ENCODE data around the gene HOXD9.
A peak's percentile ranks its signal among the peaks of the same experiment; 100 is the strongest.

HOXD9 gene

DNA sequence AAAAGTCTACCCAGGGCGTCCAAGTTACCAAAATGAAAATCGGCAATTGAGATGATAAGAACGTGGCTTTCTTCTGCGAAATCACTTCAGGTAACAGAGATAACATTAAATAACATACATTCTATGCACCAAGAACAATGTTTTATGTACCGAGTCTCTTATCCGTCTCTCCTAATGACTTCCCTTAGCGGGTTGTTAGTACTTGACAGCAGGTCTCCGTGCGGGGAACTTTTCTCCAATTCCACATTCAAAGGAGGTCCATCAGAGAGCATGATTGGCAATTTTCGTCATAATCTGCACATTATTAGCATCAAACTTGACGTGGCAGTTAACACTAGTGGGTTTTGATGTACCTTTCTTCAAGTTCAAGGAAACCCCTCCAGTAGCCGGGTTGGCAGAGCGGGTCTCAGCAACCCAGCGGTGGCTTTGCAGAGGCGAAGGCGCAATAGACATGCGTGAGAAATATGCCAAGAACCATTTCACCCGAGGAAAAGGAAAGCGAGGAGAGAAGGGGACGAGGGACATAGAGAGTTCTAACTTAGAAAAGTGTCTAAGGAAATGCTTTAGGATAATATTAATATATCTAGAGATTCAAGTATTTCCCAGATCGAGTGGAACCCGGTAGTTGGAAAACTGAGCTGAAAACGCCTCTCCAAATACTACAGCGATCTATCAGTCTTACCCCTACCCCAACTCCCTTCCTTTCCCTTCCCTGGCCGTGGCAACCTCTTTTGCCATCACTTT lies 43.8 kb upstream of the HOXD9 start:
- no peak overlapping the region for H3K27ac ChIP-seq
- TF ChIP-seq, protein P1, sequence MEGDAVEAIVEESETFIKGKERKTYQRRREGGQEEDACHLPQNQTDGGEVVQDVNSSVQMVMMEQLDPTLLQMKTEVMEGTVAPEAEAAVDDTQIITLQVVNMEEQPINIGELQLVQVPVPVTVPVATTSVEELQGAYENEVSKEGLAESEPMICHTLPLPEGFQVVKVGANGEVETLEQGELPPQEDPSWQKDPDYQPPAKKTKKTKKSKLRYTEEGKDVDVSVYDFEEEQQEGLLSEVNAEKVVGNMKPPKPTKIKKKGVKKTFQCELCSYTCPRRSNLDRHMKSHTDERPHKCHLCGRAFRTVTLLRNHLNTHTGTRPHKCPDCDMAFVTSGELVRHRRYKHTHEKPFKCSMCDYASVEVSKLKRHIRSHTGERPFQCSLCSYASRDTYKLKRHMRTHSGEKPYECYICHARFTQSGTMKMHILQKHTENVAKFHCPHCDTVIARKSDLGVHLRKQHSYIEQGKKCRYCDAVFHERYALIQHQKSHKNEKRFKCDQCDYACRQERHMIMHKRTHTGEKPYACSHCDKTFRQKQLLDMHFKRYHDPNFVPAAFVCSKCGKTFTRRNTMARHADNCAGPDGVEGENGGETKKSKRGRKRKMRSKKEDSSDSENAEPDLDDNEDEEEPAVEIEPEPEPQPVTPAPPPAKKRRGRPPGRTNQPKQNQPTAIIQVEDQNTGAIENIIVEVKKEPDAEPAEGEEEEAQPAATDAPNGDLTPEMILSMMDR (conservative IDR thresholded peaks at IDR 0.05), result no peak

DNA sequence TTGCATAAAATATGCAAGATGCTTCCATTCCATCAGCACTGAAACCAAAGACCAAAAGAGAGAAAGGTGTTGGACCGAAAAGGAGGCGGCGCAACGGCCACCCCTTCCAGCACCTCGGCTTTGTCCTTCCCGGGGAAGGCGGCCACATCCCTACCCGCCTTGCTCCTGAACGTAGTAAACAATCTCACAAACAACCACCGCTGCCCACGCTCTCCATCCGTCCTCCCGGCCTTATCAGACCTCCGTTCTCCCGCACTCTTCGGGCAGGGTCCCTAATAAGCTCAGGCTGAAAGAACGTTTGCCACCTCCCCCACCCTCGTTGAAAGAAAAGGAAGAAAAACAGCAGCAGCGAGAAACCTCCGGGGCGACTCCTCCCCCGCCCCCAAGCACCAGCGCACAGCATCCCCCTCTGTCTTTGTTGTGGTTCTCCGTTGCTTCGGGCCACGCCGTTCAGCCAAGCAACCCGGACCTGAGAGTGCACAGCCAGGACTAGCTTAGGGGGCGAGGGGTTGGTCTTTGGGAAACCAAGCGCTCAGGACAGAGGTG lies 43.2 kb upstream of the HOXD9 start:
- TF ChIP-seq, protein P1 (conservative IDR thresholded peaks at IDR 0.05), result no peak

DNA sequence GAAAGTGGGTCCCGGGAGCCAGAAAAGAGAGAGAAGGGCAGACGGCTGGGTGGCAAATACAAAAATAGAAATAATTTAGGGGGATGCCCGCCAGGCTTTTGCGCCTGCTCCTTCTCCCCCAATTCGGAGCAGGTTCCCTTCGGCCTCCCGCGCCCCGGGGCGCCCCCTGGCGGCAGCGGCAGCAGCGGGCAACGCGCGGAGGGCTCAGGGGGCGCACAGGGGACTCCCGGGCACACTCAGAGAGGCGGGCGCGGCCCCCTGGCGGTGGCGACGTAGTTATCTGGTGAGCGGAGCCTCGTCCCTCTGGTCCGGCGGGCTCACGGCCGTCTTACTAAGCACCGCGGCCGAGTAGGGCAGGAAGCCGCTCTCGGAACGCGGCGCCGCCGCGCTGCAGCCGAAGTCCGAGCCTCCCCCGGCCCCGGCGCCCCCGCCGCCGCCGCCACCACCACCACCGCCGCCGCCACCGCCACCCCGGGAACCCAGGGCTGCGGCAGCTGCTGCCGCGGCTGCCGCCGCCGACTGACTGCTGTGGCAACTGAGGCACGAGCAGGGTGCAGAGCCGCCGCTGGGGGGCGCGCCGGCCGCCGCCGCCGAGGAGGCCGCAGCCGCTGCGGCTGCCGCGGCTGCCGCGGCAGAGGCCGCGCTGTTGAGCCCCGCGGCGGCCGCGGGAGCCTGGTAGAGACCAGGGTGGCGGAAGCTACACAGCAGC lies 42.5 kb upstream of the HOXD9 start:
- H3K27ac ChIP-seq, result no peak overlapping the region

More for the DNA sequence above, 43.2 kb upstream of the HOXD9 start:
- H3K27ac ChIP-seq, result no peak overlapping the region

DNA sequence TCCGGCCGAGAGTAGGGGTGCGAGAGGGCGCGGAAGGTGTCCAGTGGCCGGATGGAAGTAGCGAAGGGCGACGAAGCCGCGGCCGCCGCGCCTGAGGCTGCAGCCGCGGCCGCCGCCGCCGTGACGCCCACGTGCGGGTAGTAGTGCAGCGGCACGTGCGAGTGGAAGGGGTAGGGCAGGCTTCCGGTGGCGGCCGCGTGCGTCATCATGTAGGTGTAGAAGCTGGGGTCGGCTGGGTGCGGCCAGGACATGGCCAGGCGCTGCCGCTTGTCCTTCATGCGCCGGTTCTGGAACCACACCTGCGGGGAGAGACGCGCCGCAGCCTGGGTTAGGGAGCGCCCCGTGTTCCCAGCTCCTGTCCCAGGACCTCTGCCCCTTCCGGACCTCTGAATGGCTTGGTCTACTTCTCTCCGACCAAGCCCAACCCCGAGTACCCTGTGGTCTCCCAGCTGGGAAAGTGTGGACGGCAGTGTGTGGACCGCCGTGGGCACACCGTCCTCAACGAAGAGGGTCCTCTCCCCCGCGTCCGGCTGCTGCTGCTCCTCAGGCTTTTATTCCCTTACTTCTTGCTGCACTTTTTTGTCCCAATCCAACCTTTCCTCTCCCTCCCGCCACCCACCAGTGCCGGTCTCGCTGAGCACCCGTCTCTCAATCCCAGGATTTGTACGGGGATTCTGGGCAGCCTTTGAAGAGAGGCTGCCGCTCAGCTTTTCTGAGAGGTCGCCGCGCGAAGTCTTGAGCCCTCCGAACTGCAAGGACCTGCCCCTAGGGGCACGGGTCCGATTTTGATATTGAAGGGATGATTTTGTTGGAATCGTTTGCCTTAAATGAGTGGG lies 41.8 kb upstream of the HOXD9 start:
- no peak overlapping the region for H3K27ac ChIP-seq
- TF ChIP-seq, protein P1 (conservative IDR thresholded peaks at IDR 0.05), result no peak

More for the DNA sequence above, 42.5 kb upstream of the HOXD9 start:
- TF ChIP-seq, protein P1 (conservative IDR thresholded peaks at IDR 0.05), result peak; percentile 82

DNA sequence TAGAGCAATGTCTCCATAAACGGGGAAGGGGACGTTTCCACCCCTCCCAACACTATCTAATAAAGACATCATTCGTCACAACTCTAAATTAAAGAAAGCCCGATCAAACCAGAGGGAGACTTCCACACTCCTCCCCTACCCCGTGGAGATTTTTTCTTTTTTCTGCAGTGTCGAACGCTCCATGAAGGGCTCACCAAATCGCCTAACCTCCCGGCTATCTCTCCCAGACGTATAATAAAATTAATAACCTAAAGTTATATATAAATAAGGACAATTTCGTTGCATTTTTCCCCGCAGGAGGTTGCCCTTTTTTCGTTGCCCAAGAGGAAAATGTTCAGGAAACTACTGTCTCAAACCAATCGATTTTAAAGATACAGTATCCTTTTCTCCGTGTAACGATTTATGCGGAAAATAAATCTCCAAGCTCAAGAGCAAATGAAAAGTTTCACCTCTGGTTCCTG lies 41.1 kb upstream of the HOXD9 start:
- H3K27ac ChIP-seq, result no peak overlapping the region
- TF ChIP-seq, protein P1 (conservative IDR thresholded peaks at IDR 0.05), result no peak

DNA sequence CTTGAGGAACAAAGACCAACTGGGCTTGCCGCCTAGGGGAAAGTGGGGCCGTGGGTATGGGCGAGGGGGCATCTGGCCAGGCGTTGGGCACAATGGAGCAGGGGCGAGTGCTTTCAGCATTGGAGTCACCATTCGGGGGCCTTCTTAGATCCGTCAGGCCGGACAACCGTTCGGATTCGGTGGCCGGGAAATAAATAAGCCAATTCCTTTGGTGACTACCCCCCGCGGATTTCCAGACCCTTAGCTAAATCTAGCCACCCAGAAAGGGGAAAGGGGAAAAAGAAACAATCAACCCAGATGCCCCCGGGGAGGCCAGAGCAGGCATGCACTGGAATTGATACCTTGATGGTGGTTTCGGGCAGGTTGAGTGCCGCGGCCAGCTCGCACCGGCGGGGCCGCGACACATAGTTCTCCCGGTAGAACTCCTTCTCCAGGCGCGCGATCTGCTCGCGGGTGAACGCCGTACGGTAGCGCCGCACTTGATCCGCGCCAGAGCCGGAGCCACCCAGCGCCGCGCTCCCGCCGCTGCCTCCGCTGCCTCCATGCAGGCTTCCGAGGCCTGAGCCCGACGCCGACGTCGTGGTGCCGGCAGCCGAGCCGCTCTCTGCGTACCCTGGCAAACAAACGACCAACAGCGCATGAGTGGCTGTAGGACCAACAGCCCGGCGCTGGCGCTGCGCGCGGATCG lies 40.5 kb upstream of the HOXD9 start:
- TF ChIP-seq, protein P1 (conservative IDR thresholded peaks at IDR 0.05), result no peak
- H3K27ac ChIP-seq, result no peak overlapping the region

Data from VCaP (cell line).